Kidney tubule cell (primary cell): ENCODE results near the gene SLC19A3.
"Not testable (repeated sequence)": the region's sequence is repeated elsewhere in the genome, so short reads cannot be mapped to it uniquely, and the experiment has no call there.

Experiments used
- DNase-seq: peaks from one replicate; pipeline ENCODE4 v3.0.0-alpha.2; 2018; ENCODE audit warnings: low spot score

Gene SLC19A3

GRCh38 chr2:227703280-227703732 is 14.5 kb downstream of the SLC19A3 start:
- peak; percentile 70 for DNase-seq

- DNase-seq = no peak
Observed at GRCh38 chr2:227701556-227701955, 16.3 kb downstream of the SLC19A3 start.

DNA sequence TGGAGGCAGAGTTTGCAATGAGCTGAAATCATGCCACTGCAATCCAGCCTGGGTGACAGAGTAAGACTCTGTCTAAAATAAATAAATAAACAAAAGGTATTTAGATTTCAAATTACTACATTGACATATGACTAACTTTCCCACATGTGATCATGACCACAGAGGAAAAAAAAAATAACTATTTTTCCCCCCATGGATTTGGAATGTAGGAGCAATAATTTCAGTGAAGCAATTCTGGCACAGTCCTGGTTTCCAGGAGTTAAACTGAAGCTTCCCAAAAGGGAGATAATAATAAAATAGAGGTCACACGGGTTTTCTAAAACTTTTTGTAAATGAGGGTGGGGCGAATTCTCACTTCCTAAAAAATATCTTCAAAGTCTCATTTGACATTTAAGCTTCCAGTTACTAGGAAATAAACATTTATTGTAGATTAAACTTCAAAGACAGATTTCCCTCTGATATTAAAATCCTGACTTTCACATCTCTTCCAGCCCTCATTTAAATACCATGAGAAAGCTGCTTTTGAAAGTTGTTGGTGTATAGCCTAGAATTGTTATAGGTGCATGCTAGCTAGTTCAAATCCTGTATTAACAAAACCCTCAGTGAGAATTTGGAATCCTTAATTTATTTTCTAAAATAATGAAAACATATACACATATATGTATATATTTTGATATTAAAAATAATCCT is 20.7 kb downstream of the SLC19A3 start:
- DNase-seq = no peak

DNA sequence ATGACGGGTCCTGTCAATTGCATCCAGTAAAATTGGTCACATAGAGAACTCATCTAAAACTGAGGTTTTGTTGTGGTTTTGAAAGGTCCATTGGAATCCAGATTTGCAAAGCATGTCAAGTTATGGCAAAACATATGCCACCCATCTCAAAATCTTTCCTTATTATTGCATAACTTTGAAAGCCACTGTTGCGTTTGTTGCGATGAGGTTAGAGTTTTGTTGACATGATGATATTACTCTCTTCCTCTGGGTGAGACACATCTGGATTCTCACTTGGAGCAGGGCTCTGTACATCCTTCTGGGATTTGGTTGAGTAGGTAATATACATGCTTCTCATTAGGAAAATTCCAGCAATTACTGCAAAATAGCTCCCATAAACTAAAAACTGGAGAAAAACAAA is 30.6 kb downstream of the SLC19A3 start:
- DNase-seq = no peak

- no peak for DNase-seq
Observed at GRCh38 chr2:227684258-227684657, 33.6 kb downstream of the SLC19A3 start.

- no peak for DNase-seq
Observed at GRCh38 chr2:227677928-227678327, 39.9 kb downstream of the SLC19A3 start.

DNA sequence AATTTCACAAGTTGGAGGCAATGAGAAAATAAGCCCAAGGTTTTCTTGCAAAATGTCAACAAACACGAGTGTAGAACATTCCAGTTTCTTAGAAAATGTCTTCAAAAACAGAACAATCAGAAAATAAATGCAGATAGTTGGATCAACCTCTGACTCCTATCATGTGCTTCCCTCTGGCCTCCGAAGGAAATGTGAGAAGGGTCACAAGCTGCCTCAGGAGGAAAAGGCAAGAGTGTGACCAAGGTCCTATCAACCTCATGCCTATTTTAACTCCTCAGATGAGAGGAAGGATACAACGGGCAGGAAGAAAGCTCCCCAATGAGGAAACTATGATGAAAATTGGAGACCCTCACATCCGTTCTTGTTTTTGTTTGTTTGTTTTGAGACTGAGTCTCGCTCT is 43.3 kb downstream of the SLC19A3 start:
- DNase-seq = no peak

GRCh38 chr2:227673620-227674019 is 44.2 kb downstream of the SLC19A3 start:
- not testable (repeated sequence) for DNase-seq

GRCh38 chr2:227671170-227671905 is 46.5 kb downstream of the SLC19A3 start:
- no peak for DNase-seq

DNA sequence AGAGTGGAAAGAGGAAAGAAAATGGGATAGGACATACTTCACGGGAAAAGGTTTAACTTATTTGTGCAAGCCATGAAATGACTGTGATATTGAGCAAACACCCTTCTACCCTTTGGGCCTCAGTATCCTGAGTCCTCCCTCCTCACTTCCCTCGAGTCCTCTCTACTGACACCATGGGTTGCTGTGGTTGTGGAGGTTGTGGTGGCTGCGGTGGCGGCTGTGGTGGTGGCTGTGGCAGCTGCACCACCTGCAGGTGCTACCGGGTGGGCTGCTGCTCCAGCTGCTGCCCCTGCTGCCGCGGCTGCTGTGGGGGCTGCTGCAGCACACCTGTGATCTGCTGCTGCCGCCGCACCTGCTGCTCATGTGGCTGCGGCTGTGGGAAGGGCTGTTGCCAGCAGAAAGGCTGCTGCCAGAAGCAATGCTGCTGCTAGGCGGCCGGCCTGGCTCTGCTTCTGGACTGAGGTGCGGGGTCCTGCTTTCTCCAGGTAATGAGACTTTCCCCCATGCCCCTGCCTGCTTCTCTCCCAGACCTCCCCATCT is 51.1 kb downstream of the SLC19A3 start, which contains the start of gene SCYGR5:
SCYGR5 (plus strand) TSS at position 174 of the 540 bp plus-strand sequence; CDS start at position 174, 0 bp downstream.
- DNase-seq = not testable (repeated sequence)

DNA sequence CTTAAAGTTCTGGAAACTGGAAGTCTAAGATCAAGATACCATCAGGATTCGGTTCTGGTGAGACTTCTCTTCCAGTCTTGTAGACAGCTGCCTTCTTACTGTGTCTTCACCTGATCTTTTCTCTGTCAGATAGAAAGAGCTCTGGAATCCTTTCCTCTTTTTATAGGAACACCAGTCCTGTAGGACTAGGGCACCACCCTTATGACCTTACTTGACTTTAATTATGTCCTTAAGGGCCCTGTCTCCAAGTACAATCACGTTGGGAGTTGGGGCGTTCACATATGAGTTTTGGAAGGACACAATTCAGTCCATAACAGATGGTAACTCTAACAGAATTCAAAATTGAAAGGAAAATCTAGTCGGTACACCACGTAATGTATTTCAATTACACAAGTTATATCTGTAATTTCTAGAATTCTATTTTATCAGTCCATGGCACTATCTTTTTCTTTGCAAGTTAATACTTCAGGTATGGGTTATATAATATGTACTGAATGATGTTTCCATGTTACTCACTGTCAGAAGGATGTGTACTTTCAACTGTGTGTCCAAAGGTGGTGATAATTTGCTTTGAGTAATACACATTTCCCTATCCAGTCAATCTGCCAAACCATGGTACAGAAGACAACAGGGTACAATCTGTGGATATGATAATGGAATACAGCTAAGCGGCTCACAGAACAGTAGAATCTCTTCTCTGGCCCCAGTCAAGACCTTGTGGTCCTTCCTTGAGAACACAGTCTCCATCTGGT is 52.5 kb downstream of the SLC19A3 start:
- no peak for DNase-seq

GRCh38 chr2:227661827-227662226 is 56.0 kb downstream of the SLC19A3 start:
- no peak for DNase-seq

DNA sequence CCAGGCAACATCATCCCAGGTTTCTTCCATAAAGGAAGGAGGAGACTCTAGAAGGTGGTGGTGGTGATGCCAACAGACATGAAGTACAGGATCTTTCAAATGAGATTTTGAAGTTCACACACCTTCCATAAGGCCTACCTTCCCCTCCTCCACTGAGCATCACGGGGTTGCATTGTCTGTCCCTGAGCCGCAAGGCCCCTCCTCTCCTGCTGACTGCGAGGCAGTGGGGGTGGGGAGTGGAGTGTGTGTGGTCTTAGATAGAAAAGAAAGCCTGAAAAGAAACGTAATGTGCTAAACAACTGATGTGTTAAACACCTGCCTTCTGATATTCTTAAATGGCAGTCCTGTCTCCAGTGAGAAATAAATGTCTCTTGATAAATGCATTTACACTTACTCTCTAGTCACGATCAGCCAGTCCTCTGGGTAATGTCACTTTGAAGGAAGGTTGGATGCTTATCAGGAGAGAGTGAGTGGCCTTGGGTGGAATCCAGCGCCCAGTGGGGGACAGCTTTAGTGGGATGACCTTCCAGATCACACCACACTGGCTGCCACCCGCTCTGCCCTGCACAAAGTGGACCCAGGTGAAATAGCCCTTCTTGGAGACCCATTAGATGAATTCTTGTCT is 56.7 kb downstream of the SLC19A3 start:
- no peak for DNase-seq

GRCh38 chr2:227657199-227657845 is 60.5 kb downstream of the SLC19A3 start:
- DNase-seq = no peak

DNA sequence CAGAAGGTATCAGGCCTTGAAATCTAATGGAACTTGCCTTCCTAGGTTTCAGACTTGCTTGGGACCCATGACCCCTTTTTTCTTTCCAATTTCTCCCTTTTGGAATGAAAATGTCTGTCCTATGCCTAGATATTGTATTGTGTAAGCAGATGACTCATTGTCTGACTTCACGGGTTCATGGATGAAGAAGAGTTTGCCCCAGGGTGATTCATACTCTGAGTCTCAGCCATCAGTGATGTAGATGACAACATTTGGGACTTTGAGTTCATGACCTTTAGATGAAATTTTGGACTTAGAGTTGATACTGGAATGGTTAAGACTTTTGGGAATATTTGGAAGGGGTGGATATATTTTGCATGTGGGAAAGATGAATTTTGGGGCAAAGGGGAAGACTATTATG is 62.4 kb downstream of the SLC19A3 start:
- peak; percentile 88 for DNase-seq

DNA sequence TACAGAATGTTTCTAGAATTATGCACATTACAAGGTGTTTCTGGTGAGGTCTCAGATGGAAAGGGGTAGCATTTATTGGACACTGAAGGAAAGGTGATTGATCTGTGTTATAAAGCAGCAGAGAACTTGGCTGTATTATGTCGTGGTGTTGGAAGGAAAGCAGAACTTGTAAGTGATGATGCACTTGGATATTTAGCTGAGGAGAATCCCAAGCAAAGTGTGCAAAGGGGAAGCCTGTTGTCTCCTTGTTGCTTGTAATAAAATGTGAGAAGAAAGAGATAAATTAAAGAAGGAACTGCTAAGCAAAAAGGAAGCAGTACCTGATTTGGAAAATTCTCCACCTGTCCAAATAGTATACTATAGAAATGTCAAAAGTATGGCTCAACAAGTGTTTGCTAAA is 63.4 kb downstream of the SLC19A3 start:
- DNase-seq = no peak

DNA sequence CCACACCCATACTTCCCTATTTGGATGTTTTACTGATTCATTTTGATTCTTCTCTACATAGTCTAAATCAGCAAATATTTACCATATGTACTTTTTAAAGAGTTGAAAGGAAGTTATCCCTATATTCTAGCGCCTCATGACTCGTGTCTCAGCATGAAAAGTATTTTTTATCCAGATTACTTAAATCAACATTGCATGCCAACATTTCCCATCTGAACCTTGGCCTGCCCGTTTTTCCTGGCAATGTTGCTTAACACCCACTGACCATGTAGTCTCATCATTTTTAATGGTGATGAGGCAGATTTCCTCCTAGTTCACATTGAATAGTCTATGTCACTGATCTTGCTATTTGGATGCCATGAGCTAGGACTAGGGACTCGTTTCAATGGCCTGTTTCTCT is 64.4 kb downstream of the SLC19A3 start:
- DNase-seq = peak; percentile 3

DNA sequence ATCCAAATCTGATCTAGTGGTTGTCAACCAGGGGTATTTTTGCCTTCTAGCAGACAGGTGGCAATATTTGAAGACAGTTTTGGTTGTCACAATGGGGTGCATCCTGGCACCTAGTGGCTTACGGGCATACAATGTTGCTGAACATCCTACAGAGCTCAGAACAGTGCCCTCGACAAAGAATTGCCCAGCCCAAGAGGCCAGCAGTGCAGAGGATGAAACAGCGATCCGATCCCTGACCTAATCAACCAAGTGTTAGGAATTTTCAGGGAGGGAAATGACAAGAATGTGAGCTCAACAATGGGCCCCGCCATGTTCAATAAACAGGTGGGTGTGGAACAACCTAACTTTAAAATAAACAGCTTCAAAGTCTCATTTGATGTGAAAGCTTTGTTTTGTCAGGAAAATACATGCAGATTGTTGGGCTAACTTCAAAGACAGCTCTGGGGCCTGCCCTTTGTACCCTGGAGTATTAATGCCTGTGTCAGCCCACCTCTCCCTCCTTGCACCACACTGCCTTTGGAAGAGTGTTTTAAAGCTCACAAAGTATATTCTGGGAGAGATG is 73.8 kb downstream of the SLC19A3 start:
- DNase-seq = no peak

GRCh38 chr2:227642656-227643055 is 75.2 kb downstream of the SLC19A3 start:
- no peak for DNase-seq

DNA sequence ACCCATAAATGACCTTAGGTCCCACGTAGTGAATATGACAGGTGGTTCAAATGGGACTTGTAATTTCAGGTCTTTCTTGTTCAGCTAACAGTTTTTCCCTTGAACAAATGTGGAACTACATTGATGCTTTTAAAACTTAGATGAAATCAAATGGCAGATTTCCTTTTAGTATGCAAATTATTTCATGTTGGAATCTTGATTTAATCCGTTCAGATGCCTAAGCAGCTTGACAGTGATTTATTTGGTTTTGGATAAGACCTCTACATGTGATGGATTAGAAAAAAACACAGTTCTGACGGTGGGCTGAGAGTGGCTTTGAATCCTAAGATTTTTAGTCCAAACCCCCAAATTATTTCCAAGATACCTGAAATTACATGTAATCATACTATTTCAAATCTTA is 83.6 kb downstream of the SLC19A3 start:
- no peak for DNase-seq
